ENCODE data around the gene SOHLH2. TPM values are rescaled to one million over a fixed set of nuclear protein-coding genes. Genes with fewer than 3 reads are reported as not detected.

The SOHLH2 gene
- total RNA-seq, 1 donor from 2014 or later = 0.55 TPM

DNA sequence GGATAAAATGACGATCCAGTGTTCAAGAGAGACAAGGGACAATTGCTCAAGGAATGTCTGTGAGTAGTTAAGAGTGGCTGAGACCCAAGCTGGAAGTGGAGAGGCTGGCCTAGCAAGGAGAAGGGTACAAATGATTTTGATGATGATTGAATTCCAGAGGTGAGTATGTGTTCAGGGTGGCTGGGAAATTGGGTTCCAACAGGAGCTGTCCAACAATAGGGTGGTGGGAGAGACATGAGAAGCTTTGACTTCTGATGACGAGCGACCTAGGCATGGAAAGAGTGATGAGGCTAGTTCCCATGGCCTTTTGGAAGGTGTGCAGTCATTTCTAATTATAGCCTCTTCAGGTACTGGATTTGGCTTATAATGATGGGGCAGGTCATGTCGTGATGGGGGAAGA is 54.1 kb downstream of the SOHLH2 start:
- Mint-ChIP-seq H3K4me1 (ENCODE audit: low read depth) (peaks cover 28% of the 10 kb centered on the region), H3K9me3 (ENCODE audit: low read depth) (no peaks in the 10 kb centered on the region), H3K36me3 (ENCODE audit: insufficient read depth) (no peaks in the 10 kb centered on the region), H3K27me3 (peaks cover under 1% of the 10 kb centered on the region), H3K4me3 (ENCODE audit: low read depth) (no peak overlapping the region), H3K27ac (no peak overlapping the region)
- no peak for DNase-seq (ENCODE audit: low spot score, unreplicated experiment)
- TF ChIP-seq, protein P1, sequence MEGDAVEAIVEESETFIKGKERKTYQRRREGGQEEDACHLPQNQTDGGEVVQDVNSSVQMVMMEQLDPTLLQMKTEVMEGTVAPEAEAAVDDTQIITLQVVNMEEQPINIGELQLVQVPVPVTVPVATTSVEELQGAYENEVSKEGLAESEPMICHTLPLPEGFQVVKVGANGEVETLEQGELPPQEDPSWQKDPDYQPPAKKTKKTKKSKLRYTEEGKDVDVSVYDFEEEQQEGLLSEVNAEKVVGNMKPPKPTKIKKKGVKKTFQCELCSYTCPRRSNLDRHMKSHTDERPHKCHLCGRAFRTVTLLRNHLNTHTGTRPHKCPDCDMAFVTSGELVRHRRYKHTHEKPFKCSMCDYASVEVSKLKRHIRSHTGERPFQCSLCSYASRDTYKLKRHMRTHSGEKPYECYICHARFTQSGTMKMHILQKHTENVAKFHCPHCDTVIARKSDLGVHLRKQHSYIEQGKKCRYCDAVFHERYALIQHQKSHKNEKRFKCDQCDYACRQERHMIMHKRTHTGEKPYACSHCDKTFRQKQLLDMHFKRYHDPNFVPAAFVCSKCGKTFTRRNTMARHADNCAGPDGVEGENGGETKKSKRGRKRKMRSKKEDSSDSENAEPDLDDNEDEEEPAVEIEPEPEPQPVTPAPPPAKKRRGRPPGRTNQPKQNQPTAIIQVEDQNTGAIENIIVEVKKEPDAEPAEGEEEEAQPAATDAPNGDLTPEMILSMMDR (IDR thresholded peaks at IDR 0.05; ENCODE audit: unreplicated experiment) = no peak

DNA sequence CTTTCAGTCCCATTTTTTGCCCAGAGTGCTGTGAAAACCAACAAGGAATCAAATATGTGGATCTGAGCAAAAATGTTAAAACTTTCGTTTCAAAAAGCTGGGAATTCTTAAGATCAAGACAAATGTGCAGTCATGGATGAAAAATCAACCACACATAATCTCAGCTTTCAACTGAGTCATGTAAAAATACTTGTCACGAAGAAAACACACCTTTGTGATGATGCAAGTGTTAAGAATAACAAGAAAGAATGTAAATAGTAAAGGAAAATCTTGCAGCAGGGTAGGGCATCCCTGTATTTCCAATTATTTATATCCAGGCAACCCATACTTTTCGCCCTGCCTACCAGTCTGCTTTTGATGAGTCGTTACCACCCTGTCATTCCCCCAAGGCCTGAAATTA is 55.7 kb downstream of the SOHLH2 start:
- Mint-ChIP-seq H3K4me3 (ENCODE audit: low read depth) (no peak overlapping the region), H3K9me3 (ENCODE audit: low read depth) (no peaks in the 10 kb centered on the region), H3K27me3 (peaks cover 4% of the 10 kb centered on the region), H3K36me3 (ENCODE audit: insufficient read depth) (no peaks in the 10 kb centered on the region), H3K27ac (no peak overlapping the region), H3K4me1 (ENCODE audit: low read depth) (peaks cover 31% of the 10 kb centered on the region)
- DNase-seq (ENCODE audit: low spot score, unreplicated experiment) = no peak
- TF ChIP-seq, protein P1 (IDR thresholded peaks at IDR 0.05; ENCODE audit: unreplicated experiment) = no peak

DNA sequence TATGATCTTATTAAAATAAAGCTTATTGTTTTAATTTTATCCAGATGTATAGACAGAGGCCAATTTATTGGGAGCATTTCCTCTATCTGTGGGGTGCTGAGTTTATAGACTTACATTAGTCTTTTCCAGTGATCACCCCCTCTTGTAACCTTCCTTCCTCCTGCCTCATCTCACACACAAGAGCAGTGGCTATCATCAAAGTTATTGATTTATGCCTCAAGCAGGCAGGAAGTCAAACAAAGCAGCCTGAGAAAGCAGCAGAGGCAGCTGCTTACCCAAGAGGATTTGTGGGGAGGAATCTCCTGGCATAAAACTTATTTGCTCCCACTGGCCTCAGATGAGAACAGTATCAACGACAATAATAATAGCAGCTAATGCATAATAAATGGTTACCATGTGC is 56.9 kb downstream of the SOHLH2 start:
- no peaks in the 10 kb centered on the region for H3K36me3 Mint-ChIP-seq (ENCODE audit: insufficient read depth)
- no peak for DNase-seq (ENCODE audit: low spot score, unreplicated experiment)
- H3K4me3 Mint-ChIP-seq (ENCODE audit: low read depth) = no peak overlapping the region
- H3K27ac Mint-ChIP-seq = peak overlapping the region; percentile 11
- H3K4me1 Mint-ChIP-seq (ENCODE audit: low read depth) = peaks cover 31% of the 10 kb centered on the region
- TF ChIP-seq, protein P1 (IDR thresholded peaks at IDR 0.05; ENCODE audit: unreplicated experiment) = no peak
- peaks cover 4% of the 10 kb centered on the region for H3K27me3 Mint-ChIP-seq
- H3K9me3 Mint-ChIP-seq (ENCODE audit: low read depth) = no peaks in the 10 kb centered on the region

DNA sequence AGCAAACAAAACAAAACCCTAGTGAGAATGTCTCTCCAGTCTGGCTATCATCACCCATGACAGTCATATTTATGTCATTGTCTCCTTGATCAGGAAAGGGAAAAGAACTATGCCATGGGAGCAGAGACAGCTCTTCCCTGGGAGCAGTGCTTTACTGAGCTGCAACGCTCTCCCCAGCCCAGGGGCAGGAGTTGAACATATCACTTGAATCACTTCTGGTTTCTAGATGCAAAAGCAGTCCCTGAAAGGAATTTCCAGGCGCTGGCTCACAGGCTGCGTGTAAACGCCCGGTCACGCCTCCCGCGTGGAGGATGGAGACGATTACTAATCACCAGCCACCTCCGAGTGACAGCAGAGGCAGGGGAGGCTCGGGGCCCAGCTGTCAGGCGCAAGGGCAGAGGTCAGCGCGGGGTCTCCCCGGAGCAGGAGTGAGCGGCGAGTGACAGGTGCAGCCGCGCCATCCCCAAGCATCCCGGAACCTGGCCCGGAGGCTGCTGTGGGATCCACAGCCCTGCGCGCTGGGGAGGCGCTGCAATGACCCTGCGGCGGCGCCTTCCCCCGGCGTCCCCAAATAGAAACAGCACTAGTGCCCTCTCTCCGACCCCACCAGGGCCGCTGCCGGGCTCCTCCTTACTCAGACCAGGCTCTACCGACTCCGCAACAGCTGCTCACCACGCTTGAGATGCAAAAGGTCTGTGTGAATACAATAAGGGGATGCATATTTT is 59.6 kb downstream of the SOHLH2 start:
- H3K4me3 Mint-ChIP-seq (ENCODE audit: low read depth) = peak overlapping the region; percentile 70

DNA sequence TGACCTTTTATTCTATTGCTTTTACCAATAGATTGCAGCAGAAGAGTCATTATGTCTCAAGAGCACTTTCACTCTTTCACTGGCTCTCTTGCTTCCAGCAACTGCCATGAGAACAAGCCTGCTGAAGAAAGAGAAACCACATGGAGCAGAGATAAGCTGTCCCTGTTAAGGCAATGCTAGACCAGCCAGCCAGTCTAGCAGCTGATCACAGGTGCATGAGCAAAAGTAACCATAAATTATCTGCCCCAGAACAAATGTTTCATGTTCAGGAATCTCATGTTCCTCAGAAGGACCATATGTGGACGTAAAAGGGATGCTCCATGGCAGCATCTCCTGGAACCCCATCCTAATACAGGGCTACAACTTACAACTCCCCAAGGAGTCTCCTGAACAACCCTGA is 62.8 kb downstream of the SOHLH2 start:
- H3K4me3 Mint-ChIP-seq (ENCODE audit: low read depth) = no peak overlapping the region
- H3K36me3 Mint-ChIP-seq (ENCODE audit: insufficient read depth) = no peaks in the 10 kb centered on the region
- peaks cover 11% of the 10 kb centered on the region for H3K9me3 Mint-ChIP-seq (ENCODE audit: low read depth)
- peaks cover 12% of the 10 kb centered on the region for H3K4me1 Mint-ChIP-seq (ENCODE audit: low read depth)
- H3K27me3 Mint-ChIP-seq = peaks cover 4% of the 10 kb centered on the region
- H3K27ac Mint-ChIP-seq = no peak overlapping the region
- TF ChIP-seq, protein P1 (IDR thresholded peaks at IDR 0.05; ENCODE audit: unreplicated experiment) = no peak
- no peak for DNase-seq (ENCODE audit: low spot score, unreplicated experiment)

More for the DNA sequence above, 59.6 kb downstream of the SOHLH2 start:
- Mint-ChIP-seq H3K4me1 (ENCODE audit: low read depth) (peaks cover 31% of the 10 kb centered on the region), H3K36me3 (ENCODE audit: insufficient read depth) (no peaks in the 10 kb centered on the region), H3K27ac (no peak overlapping the region), H3K27me3 (peaks cover 4% of the 10 kb centered on the region), H3K9me3 (ENCODE audit: low read depth) (peaks cover 9% of the 10 kb centered on the region)
- TF ChIP-seq, protein P1 (IDR thresholded peaks at IDR 0.05; ENCODE audit: unreplicated experiment) = peak; percentile 10
- DNase-seq (ENCODE audit: low spot score, unreplicated experiment) = no peak

Measured in progenitor cell of endocrine pancreas (in vitro differentiated cells).